ENCODE results near the gene DNAJC2. TPM values are rescaled to one million over a fixed set of nuclear protein-coding genes. Genes with fewer than 3 reads are reported as not detected.
A peak's percentile ranks its signal among the peaks of the same experiment; 100 is the strongest.
"Not testable (repeated sequence)": the region's sequence is repeated elsewhere in the genome, so short reads cannot be mapped to it uniquely, and the experiment has no call there.

Gene DNAJC2
- total RNA-seq, 6 experiments from 2014 or later = 23.9 to 28.2 (median 25.5) TPM

DNA sequence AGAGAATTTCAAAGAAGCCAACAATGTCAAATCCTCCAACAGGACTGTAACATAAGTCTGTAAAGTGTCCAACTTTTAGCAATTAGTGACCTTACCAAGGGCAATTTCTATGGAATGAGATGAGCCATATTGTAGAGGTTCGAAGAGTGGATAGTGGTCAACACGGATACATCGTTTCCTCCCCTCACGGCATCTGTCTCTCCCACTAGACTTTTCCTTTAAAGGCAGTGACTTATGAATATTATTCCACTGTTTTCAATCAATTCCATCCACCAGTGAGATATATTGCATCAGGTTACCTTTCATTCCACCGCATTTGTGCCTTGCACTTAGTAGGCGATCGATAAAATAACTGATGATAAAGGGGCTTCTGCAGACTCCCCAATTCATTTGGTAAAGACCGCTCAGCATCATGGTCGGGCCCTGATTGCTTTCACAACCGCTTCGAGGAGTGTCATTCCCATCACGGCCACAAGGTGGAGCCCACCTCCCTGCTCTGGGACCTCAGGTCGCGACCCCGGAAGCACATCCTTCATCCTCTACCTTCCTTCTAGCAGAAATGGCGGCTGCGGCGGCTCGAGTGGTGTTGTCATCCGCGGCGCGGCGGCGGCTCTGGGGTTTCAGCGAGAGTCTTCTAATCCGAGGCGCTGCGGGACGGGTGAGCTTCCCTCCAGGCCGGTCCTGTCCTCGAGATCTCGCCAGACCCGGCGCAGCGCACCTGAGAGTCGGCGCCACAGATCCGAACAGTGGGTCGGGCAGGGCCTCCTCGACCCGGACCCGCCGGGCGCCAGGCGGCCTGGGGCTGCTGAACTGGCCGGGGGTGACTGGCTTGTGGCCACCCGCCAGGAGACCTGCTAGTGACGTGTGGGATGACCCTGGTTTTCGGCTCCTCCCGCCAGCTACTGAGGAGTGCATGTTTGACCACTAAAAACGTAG lies 47.4 kb downstream of the DNAJC2 start, which contains the start of gene PMPCB:
Gene PMPCB, plus strand, starts transcription at position 535 of the 936 bp plus-strand sequence. Its CDS starts 25 bp downstream, at position 560.
- Mint-ChIP-seq H3K9me3 (no peaks in the 10 kb centered on the region), H3K4me3 (peak within 1 kb of the TSS; percentile 92), H3K4me1 (ENCODE audit: low read depth) (peaks cover 33% of the 10 kb centered on the region), H3K27ac (peak within 1 kb of the TSS; percentile 79), H3K36me3 (ENCODE audit: low read depth) (peaks cover 15% of the 10 kb centered on the region), H3K27me3 (ENCODE audit: insufficient read depth) (no peaks in the 10 kb centered on the region)
- TF ChIP-seq, protein P1, sequence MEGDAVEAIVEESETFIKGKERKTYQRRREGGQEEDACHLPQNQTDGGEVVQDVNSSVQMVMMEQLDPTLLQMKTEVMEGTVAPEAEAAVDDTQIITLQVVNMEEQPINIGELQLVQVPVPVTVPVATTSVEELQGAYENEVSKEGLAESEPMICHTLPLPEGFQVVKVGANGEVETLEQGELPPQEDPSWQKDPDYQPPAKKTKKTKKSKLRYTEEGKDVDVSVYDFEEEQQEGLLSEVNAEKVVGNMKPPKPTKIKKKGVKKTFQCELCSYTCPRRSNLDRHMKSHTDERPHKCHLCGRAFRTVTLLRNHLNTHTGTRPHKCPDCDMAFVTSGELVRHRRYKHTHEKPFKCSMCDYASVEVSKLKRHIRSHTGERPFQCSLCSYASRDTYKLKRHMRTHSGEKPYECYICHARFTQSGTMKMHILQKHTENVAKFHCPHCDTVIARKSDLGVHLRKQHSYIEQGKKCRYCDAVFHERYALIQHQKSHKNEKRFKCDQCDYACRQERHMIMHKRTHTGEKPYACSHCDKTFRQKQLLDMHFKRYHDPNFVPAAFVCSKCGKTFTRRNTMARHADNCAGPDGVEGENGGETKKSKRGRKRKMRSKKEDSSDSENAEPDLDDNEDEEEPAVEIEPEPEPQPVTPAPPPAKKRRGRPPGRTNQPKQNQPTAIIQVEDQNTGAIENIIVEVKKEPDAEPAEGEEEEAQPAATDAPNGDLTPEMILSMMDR (IDR thresholded peaks at IDR 0.05) = peak; percentile 99
- peak; percentile 87 for DNase-seq

DNA sequence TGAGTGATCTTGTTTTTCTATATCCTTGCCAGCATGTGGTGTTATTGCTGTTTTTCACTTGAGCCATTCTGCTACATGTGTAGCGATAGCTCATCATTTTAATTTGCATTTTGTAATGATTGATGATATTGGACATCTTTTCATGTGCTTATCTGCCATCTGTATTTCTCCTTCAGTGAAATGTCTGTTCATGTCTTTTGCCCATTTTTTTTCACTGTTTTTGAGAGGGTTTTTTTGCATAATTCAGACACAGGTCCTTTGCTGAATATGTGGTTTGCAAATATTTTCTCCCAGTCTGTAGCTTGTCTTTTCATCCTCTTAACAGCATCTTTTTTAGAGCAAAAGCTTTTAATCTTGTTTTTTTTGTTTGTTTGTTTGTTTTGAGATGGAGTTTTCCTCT lies 51.0 kb downstream of the DNAJC2 start:
- Mint-ChIP-seq H3K4me3 (no peak overlapping the region), H3K9me3 (no peaks in the 10 kb centered on the region), H3K4me1 (ENCODE audit: low read depth) (peaks cover 23% of the 10 kb centered on the region), H3K27ac (no peak overlapping the region), H3K27me3 (ENCODE audit: insufficient read depth) (peaks cover 6% of the 10 kb centered on the region; the same call in 1 of the 2 replicates), H3K36me3 (ENCODE audit: low read depth) (no peaks in the 10 kb centered on the region)
- TF ChIP-seq, protein P1 (IDR thresholded peaks at IDR 0.05) = no peak
- DNase-seq = no peak

DNA sequence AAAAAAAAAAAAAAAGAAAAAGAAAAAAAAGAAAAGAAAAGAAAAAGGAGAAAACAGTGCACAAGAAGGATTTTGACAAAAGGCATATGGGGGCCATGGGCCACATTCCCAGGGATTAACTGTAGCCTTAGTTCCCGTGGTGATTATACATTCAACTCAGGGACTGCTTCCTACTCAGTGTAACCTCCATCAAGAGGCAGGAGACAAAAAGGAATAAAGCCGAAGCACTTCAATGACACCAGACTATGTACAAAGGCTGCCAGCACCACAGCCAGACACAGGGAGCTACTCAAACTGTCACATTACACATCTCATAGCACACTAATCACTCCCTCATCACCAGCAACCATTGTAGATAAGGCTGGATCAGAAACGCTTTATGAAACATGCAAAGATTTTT lies 52.4 kb downstream of the DNAJC2 start:
- TF ChIP-seq, protein P1 (IDR thresholded peaks at IDR 0.05) = no peak
- H3K4me3 Mint-ChIP-seq = no peak overlapping the region
- H3K36me3 Mint-ChIP-seq (ENCODE audit: low read depth) = no peaks in the 10 kb centered on the region
- no peak overlapping the region for H3K27ac Mint-ChIP-seq
- DNase-seq = no peak
- H3K9me3 Mint-ChIP-seq = no peaks in the 10 kb centered on the region
- H3K4me1 Mint-ChIP-seq (ENCODE audit: low read depth) = peaks cover 14% of the 10 kb centered on the region
- H3K27me3 Mint-ChIP-seq (ENCODE audit: insufficient read depth) = peaks cover 6% of the 10 kb centered on the region; the same call in 1 of the 2 replicates

DNA sequence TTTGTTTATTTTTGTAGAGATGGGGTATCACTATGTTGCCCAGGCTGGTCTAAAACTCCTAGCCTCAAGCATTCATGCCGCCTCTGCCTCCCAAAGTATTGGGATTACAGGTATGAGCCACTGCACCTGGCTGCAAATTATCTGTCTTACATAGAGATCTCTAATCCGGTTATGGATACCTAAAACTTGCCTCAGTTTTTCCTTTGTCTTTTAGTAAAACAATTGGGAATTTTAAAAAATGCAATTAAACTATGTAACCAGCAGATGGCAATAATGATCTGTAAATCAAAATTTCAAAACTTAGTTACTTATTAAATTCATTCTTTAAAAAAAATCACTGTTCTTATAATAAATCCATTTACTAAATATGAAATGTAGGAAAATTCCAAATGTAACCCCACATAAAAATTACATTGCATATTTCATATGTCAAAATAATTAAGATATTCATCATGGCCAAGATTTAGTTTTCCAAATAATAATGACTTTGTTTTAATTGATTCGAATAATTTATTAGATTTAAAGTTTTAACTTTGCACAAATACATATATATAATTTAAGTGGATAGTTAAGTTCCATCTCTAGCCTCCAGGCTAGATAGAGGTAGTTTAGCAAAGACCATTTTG lies 61.7 kb downstream of the DNAJC2 start:
- DNase-seq; H3K9me3 Mint-ChIP-seq; H3K27ac Mint-ChIP-seq; H3K4me3 Mint-ChIP-seq; H3K27me3 Mint-ChIP-seq (ENCODE audit: insufficient read depth); H3K36me3 Mint-ChIP-seq (ENCODE audit: low read depth): not testable (repeated sequence)
- peaks cover 17% of the 10 kb centered on the region for H3K4me1 Mint-ChIP-seq (ENCODE audit: low read depth)
- TF ChIP-seq, protein P1 (IDR thresholded peaks at IDR 0.05) = peak; percentile 59

DNA sequence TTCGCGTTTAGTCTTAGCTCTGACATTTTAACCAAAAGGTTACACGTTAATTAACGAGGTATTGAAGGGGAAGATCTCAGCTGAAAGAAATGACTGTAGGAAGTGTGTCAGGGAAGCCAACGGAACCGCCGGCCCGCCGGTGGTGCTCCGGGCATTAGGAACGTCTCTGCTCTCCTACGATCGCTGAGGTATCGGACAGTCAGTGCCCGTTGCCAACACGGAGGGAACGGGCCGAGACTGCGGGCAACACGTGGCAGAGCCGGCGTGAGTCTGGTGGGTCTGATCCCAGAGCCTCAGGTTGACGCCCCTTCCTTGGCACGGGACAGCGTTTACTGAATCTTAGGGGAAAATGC lies 63.8 kb downstream of the DNAJC2 start:
- DNase-seq; H3K36me3 Mint-ChIP-seq (ENCODE audit: low read depth); H3K9me3 Mint-ChIP-seq; H3K27me3 Mint-ChIP-seq (ENCODE audit: insufficient read depth): not testable (repeated sequence)
- peak overlapping the region; percentile 91 for H3K4me3 Mint-ChIP-seq
- peak overlapping the region; percentile 92 for H3K27ac Mint-ChIP-seq
- H3K4me1 Mint-ChIP-seq (ENCODE audit: low read depth) = peaks cover 17% of the 10 kb centered on the region

DNA sequence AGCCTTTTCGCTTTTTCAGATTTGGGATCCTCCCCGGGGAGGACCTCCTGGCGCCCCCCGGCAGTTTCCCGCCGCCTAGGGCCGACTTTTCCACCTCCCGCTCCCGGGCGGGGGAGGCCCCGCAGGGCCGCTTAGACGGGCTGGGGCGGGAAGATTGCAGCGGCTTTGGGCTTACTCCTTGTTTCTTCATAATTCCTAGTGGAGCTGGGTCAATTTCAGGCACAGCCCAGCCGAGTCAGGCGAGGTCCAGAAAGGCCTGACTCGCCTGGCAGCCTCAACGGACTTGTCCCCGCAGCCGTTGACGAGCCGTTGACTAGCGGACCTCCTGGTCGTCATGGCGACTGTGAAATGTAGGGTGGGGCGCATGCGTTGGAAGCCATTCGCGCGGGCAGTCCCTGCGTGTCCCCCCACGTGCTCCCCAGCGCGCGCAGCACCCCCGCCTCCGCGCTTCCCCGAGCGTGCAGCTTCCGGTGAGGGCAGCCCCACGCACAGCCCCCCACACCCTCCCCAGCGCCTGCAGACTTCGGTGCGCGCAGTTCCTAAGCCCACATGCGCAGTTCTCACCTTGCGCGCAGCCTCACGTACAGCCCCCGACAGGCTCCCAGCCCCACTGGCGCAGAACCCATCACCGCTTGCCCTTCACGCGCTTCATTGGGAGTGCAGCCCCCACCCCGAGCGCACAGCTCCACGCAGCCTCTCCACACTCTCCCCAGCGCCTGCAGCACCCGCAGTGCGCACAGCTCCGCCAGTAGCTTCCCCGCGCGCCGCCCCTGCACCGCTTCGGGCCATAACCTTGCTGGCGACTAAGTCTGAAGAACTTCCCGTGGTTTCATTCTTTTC lies 64.4 kb downstream of the DNAJC2 start:
- Mint-ChIP-seq H3K4me3 (peak overlapping the region; percentile 91), H3K27ac (peak overlapping the region; percentile 92), H3K4me1 (ENCODE audit: low read depth) (peaks cover 17% of the 10 kb centered on the region)
- not testable (repeated sequence) for H3K36me3 Mint-ChIP-seq (ENCODE audit: low read depth); H3K9me3 Mint-ChIP-seq; H3K27me3 Mint-ChIP-seq (ENCODE audit: insufficient read depth)
- DNase-seq = peak; percentile 68

DNA sequence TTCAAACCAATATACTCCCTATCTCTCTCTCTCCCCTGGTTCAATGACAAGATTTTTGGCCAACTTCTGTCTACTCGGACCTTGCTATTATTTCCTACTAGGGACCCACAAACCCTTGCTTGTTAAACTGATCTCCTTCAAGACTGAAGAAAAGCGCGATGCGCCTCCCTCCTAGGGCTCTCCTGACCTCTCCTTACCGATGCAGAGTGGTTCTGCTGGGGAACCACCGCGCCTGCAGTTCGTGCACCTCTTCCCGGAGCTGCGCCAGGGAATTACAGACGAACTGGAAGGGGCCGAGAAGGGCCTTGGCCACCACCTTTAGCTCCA lies 65.0 kb downstream of the DNAJC2 start:
- peaks cover 17% of the 10 kb centered on the region for H3K4me1 Mint-ChIP-seq (ENCODE audit: low read depth)

DNA sequence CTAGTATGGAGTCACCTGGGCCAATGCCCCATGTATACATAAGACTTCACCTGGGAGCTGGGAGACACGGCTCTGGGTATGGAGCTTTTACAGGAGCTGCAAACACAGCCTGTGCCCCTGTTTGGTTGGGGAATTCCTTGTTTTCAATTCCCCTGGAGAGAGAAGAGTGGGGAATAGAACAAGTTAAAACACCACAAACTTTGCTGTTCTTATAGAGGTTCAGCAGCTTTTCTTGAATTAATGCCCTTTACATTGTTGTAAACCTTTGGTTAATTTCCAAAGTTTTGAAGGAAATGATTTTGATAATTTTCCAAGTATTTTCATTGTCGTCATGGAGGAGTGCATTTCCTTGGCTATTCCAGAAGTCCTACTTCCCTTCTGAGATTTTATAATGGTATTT lies 66.4 kb downstream of the DNAJC2 start:
- not testable (repeated sequence) for H3K4me3 Mint-ChIP-seq; H3K27ac Mint-ChIP-seq; H3K36me3 Mint-ChIP-seq (ENCODE audit: low read depth); H3K9me3 Mint-ChIP-seq; DNase-seq; H3K27me3 Mint-ChIP-seq (ENCODE audit: insufficient read depth)
- peaks cover 17% of the 10 kb centered on the region for H3K4me1 Mint-ChIP-seq (ENCODE audit: low read depth)

More for the DNA sequence above, 65.0 kb downstream of the DNAJC2 start:
- not testable (repeated sequence) for H3K36me3 Mint-ChIP-seq (ENCODE audit: low read depth); DNase-seq; H3K9me3 Mint-ChIP-seq; H3K27me3 Mint-ChIP-seq (ENCODE audit: insufficient read depth)
- peak overlapping the region; percentile 92 for H3K27ac Mint-ChIP-seq
- H3K4me3 Mint-ChIP-seq = peak overlapping the region; percentile 91

DNA sequence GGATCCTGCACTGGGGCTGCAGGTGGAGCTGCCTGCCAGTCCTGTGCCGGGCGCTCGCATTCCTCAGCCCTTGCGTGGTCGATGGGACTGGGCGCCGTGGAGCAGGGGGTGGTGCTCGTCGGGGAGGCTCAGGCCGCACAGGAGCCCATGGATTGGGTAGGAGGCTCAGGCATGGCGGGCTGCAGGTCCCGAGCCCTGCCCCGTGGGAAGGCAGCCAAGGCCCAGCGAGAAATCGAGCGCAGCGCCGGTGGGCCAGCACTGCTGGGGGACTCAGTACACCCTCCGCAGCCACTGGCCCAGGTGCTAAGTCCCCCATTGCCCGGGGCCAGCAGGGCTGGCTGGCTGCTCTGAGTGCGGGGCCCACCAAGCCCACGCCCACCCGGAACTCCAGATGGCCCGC lies 69.7 kb downstream of the DNAJC2 start:
- H3K27ac Mint-ChIP-seq; H3K36me3 Mint-ChIP-seq (ENCODE audit: low read depth); DNase-seq; H3K4me3 Mint-ChIP-seq; H3K27me3 Mint-ChIP-seq (ENCODE audit: insufficient read depth); H3K9me3 Mint-ChIP-seq: not testable (repeated sequence)
- H3K4me1 Mint-ChIP-seq (ENCODE audit: low read depth) = peaks cover 10% of the 10 kb centered on the region

Data from HFFc6 (cell line).